ENCODE measurements around the gene MAP6.

Gene MAP6

DNA sequence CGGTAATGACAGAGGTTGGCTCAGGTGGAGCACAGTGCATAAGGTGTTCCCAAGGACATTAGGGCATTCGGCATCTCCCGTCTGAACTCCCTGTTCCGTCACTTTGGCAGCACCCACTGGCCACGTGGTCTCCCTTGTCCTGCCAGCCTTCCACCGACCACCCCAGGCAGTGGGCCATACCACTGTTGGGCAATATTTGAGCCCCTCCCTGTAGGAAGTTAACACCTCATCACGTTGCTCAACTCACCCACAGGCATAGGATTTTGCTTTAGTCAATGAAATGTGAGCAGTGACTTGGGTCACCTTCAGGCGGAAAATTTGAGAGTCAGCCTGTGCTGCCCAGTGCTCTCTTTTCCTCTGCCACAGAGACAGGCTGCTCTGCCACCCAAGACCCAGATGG lies 62.7 kb downstream of the MAP6 start:
- Histone ChIP-seq H3K4me2 (ENCODE audit: low read depth, low read length) (no peak overlapping the region), H3K9ac (ENCODE audit: low read length) (no peak overlapping the region), H3F3A (ENCODE audit: insufficient read depth, low read length) (no peaks in the 10 kb centered on the region), H4K20me1 (ENCODE audit: insufficient read depth, low read length) (no peaks in the 10 kb centered on the region), H3K79me2 (ENCODE audit: low read length) (no peaks in the 10 kb centered on the region), H3K4me3 (ENCODE audit: low read length) (no peak overlapping the region), H3K9me2 (replicated peaks; ENCODE audit: insufficient read depth, low read length) (no peaks in the 10 kb centered on the region), H3K27ac (ENCODE audit: low read length) (no peak overlapping the region), H3K36me3 (replicated peaks; ENCODE audit: insufficient read depth, low read length) (no peaks in the 10 kb centered on the region), H2AFZ (ENCODE audit: low read length) (no peak overlapping the region), H3K4me1 (ENCODE audit: low read length) (no peaks in the 10 kb centered on the region), H3K27me3 (replicated peaks; ENCODE audit: insufficient read depth, low read length) (peaks cover 6% of the 10 kb centered on the region), H3K9me3 (replicated peaks; ENCODE audit: insufficient read depth, low read length) (no peaks in the 10 kb centered on the region)
- TF ChIP-seq EZH2phosphoT487 (IDR thresholded peaks at IDR 0.05; ENCODE audit: low read length) = no peak
- TF ChIP-seq, protein P1, sequence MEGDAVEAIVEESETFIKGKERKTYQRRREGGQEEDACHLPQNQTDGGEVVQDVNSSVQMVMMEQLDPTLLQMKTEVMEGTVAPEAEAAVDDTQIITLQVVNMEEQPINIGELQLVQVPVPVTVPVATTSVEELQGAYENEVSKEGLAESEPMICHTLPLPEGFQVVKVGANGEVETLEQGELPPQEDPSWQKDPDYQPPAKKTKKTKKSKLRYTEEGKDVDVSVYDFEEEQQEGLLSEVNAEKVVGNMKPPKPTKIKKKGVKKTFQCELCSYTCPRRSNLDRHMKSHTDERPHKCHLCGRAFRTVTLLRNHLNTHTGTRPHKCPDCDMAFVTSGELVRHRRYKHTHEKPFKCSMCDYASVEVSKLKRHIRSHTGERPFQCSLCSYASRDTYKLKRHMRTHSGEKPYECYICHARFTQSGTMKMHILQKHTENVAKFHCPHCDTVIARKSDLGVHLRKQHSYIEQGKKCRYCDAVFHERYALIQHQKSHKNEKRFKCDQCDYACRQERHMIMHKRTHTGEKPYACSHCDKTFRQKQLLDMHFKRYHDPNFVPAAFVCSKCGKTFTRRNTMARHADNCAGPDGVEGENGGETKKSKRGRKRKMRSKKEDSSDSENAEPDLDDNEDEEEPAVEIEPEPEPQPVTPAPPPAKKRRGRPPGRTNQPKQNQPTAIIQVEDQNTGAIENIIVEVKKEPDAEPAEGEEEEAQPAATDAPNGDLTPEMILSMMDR (IDR thresholded peaks at IDR 0.05; ENCODE audit: low read length) = no peak
- TF ChIP-seq EZH2 (optimal IDR thresholded peaks at IDR 0.05; ENCODE audit: low read depth, low read length) = no peak
- no peak for DNase-seq

DNA sequence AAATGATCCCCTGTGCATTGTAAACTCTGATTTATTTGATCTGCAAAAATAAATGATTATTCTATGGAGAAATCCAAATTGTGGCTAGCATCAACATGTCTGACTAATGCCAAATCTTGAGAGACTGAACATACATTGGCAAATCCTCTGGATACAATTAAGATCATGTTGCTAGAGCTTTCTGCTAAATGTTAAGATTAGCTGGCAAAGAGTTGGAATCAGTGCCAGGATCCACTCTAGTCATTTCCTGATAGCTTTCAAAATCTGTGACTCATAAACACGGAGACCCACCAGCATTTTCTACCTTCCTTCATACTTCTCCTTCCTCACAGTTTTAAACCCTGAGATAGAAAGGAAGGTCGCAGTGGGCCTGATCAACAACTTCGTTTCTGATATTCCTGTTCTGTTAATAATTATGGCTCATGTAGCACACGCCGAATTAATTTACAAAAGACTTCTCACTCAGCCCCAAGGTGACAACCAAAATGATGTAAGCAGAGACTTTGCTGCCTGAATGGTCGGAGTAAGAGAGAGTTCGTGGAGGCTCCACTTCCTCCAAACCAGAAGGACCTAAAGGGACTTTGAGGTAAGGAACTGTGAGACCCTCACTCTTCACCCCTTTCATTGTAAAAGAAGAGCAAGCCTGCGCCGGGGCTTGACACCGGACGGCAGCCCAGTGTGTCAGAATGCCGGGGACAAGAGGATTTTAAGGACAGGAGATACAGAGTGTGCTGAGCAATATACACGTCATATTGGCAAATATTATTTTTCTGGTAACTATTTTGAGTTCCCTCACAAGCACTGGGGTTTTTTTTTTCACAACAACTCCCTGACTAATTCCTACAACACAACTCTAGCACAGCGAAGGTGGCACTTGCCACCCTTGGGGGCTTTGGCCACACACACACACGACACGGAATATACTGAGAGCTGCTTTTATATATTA lies 64.8 kb downstream of the MAP6 start:
- Histone ChIP-seq H3K79me2 (ENCODE audit: low read length) (no peaks in the 10 kb centered on the region), H3K9me2 (replicated peaks; ENCODE audit: insufficient read depth, low read length) (no peaks in the 10 kb centered on the region), H3F3A (ENCODE audit: insufficient read depth, low read length) (no peaks in the 10 kb centered on the region), H3K27me3 (replicated peaks; ENCODE audit: insufficient read depth, low read length) (peaks cover 6% of the 10 kb centered on the region), H3K4me2 (ENCODE audit: low read depth, low read length) (no peak overlapping the region), H3K27ac (ENCODE audit: low read length) (no peak overlapping the region), H3K36me3 (replicated peaks; ENCODE audit: insufficient read depth, low read length) (no peaks in the 10 kb centered on the region), H4K20me1 (ENCODE audit: insufficient read depth, low read length) (no peaks in the 10 kb centered on the region), H3K9me3 (replicated peaks; ENCODE audit: insufficient read depth, low read length) (no peaks in the 10 kb centered on the region), H3K4me3 (ENCODE audit: low read length) (no peak overlapping the region), H3K9ac (ENCODE audit: low read length) (no peak overlapping the region), H3K4me1 (ENCODE audit: low read length) (no peaks in the 10 kb centered on the region), H2AFZ (ENCODE audit: low read length) (no peak overlapping the region)
- no peak for DNase-seq
- no peak for TF ChIP-seq EZH2 (optimal IDR thresholded peaks at IDR 0.05; ENCODE audit: low read depth, low read length)
- no peak for TF ChIP-seq EZH2phosphoT487 (IDR thresholded peaks at IDR 0.05; ENCODE audit: low read length)
- TF ChIP-seq, protein P1 (IDR thresholded peaks at IDR 0.05; ENCODE audit: low read length) = no peak

DNA sequence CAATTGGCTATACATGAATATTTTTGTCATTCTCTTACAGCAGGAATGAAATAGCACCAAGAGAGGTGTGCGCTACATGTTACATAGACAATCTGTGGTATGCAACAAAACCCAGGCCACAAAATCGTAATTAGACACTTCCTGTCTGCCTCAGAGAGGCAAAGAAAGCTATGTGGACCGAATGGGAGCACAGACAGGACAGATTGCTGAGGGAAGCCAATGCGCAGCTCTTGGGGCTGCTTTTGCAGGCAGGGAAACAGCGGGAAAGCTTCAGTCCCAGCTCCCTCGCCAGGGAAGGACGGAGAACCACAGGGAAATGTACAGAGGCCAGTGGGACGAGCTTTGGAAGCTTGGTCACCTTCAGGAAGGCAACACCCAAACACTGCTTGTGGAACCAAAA lies 65.9 kb downstream of the MAP6 start:
- Histone ChIP-seq H3K27ac (ENCODE audit: low read length) (no peak overlapping the region), H3K36me3 (replicated peaks; ENCODE audit: insufficient read depth, low read length) (no peaks in the 10 kb centered on the region), H2AFZ (ENCODE audit: low read length) (no peak overlapping the region), H4K20me1 (ENCODE audit: insufficient read depth, low read length) (no peaks in the 10 kb centered on the region), H3K4me3 (ENCODE audit: low read length) (no peak overlapping the region), H3K4me1 (ENCODE audit: low read length) (no peaks in the 10 kb centered on the region), H3K9me2 (replicated peaks; ENCODE audit: insufficient read depth, low read length) (no peaks in the 10 kb centered on the region), H3K4me2 (ENCODE audit: low read depth, low read length) (no peak overlapping the region), H3F3A (ENCODE audit: insufficient read depth, low read length) (no peaks in the 10 kb centered on the region), H3K27me3 (replicated peaks; ENCODE audit: insufficient read depth, low read length) (peaks cover 6% of the 10 kb centered on the region), H3K9ac (ENCODE audit: low read length) (no peak overlapping the region), H3K79me2 (ENCODE audit: low read length) (no peaks in the 10 kb centered on the region), H3K9me3 (replicated peaks; ENCODE audit: insufficient read depth, low read length) (no peaks in the 10 kb centered on the region)
- TF ChIP-seq EZH2 (optimal IDR thresholded peaks at IDR 0.05; ENCODE audit: low read depth, low read length) (no peak), EZH2phosphoT487 (IDR thresholded peaks at IDR 0.05; ENCODE audit: low read length) (no peak)
- TF ChIP-seq, protein P1 (IDR thresholded peaks at IDR 0.05; ENCODE audit: low read length) = no peak
- DNase-seq = no peak

Data from MM.1S (cell line).